Ramos (cell line): ENCODE results near the gene PPP1R3E.

Source experiments
- in situ Hi-C: fragments of 300-500 bp; cut with MboI; formaldehyde crosslinking; loops from one replicate; pipeline ENCODE4 v1.14.3; 2022; ENCODE audit warnings: low sequenced_read_pairs; ENCODE audit not compliant: unreplicated experiment

Gene PPP1R3E, protein sequence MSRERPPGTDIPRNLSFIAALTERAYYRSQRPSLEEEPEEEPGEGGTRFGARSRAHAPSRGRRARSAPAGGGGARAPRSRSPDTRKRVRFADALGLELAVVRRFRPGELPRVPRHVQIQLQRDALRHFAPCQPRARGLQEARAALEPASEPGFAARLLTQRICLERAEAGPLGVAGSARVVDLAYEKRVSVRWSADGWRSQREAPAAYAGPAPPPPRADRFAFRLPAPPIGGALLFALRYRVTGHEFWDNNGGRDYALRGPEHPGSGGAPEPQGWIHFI

DNA sequence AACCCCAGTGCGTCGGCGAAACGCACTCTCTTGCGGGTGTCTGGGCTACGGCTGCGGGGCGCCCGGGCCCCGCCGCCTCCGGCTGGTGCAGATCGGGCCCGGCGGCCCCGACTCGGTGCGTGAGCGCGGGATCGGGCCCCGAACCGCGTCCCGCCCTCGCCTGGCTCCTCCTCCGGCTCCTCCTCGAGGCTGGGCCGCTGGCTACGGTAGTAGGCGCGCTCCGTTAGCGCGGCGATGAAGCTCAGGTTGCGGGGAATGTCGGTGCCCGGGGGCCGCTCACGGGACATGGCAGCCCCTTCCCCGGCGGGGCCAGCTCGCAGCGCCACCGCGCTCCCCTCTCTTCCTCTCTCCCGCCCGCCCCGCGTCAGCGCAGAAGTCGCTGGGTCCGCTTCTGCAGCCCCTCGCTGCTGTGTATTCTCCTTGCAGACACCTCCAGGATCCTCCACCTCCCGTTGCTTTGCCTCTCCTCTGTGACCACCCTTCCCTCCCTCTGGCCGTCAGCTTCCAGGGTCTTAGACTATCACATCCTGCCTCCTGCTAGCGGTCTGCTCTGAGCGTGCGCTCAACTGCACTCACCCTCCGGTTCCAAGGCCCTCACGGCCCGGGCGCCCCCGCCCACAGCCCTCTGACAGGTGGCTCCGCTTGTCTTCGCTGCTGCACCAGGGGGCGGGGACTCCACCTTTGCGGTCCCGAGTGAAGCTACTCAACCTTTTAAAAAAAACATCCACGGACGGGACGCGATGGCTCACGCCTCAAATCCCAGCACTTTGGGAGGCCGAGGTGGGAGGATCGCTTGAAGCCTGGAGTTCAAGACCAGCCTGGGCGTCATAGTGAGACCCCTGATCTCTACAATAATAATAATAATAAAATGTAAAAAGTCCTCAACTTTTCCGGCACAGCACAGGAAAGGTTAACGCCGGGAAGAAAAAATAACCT lies at the start of gene PPP1R3E:
PPP1R3E (minus strand) TSS at position 570 of the 936 bp plus-strand sequence; CDS start at position 287, 283 bp downstream.
- in situ Hi-C loops, result loop anchor here (10.0 to 25.0 kb wide), 2 partner anchors 262 to 860 kb away; partner anchors contain the start of genes AP1G2, IRF9 and REC8

DNA sequence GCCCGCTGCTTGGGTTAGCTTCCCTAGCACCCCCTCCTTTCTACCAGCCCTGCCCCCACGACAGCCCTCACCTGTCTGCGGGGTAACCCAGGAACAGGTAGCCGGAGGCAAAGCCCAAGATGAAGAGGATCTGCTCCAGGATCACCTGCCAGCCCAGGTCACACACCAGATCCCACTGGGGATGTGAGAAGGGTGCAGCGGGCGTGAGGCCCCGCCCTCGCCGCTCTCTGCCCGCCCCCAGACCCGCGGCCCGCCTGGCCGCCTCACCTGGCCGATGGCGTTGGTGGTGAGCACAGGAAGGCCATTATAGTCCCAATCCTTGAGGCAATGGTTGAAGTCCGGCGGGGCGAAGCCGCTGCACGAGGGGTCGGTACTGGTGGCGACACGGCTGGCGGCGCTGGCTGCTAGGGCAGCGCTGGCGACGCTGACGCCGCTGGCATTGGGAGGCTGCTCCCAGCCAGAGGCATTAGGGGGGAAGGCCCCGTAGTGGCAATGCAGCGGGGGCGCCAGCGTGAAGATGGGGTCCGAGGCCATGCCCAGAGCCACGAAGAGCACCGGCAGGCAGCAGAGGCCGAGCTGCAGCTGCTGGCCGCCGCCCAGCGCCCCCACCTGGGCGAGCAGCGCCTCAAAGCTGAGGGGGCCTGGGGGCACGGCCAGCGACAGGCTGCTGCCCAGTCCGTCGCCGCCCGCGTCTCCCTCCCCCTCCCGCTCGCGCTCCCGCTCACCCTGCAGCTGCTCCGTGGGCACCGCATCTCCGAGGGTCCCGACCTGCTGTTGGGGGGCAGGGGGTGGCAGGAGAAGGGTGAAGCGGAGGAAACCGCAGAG lies 49.2 kb upstream of the PPP1R3E start:
- in situ Hi-C loops, result no loop called here

DNA sequence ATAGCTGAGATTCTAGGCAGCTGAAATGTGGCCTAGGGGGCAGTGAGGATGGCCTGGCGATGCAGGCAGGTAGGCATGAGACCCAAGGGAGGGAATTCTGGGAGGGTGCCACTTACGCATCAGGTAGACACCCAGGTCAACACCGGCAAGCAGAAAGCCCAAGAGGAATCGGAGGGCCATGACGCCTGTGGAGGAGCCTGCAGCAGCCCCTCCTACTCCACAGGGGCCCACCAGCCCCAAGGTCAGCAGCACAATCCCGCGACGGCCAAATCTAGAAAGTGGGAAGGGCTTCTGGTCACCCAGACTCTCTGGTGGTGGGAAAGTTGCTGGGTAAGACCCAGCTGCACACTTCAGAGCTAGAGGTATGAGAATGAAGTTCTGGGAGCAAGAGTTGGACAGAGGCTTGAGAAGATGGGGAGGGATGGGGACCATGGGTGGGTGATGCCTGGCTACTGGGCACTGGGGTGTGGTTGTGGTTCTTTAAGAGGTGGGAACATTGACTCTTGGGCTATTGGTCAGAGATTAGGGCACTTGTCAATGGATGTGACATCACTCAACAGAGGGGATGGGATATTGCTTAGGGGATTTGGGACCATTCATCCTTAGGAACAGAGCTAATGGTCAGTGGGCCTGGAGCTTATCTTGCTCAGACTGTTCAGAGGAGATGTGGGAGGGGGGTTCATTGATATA lies 46.6 kb upstream of the PPP1R3E start:
- in situ Hi-C loops, result no loop called here

DNA sequence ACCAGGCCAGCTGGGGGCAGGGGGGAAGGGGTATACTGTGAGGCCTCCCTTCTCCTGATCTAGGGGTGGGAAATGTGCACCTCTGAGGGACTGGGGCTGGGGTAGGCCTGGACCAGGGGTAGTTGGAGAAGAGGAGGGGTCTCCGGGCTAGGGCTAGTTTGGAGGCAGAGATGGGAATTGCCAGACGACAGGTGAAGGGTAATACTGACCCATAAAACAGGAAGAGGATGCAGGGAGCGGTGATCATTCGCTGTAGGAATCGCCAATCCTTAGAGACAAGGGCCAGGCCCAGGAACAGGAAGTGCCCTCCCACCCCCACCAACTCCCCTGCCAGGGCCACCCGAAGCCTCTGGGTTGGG lies 45.6 kb upstream of the PPP1R3E start:
- in situ Hi-C loops, result no loop called here

DNA sequence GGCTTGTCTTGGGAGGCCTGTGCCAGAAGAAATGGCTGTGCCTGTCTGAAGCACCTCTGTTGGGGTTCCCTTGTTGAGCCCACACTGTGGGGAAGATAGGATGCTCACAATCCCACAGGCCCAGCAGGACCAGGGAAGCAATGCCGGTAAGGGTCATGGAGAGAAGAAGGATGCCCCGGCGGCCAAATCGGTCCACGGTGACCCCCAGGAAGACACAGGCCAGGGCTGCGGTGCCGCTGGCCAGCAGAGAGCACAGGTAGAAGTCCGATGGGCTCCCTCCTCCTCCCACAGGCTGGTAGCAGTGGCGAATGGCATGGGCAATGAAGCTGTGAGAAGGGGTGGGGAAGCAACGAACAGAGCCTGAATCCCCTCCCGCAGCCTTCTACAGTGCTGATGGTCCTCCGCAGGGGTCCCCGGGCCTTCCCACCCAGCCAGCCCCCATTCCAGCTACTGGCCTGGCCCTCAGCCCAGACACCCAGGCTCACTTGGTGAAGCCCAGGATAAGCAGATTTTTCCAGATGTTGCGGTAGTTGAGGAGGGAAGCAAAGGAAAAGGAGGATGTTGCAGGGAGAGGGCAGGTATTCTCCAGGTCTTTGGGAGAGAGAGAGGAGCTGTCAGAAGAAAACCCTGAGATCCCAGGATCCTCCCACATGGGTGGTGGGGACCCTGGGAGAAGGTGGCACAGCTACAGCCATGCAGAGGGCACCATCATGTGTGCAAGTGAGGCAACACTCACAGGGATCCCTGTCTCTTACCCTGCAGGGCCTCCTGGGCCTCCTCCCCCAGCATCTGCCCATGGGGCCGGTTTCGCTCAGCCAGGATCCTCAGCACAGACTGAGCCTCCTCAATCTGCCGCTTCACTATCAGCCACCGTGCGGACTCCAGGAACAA lies 45.0 kb upstream of the PPP1R3E start:
- in situ Hi-C loops, result no loop called here

DNA sequence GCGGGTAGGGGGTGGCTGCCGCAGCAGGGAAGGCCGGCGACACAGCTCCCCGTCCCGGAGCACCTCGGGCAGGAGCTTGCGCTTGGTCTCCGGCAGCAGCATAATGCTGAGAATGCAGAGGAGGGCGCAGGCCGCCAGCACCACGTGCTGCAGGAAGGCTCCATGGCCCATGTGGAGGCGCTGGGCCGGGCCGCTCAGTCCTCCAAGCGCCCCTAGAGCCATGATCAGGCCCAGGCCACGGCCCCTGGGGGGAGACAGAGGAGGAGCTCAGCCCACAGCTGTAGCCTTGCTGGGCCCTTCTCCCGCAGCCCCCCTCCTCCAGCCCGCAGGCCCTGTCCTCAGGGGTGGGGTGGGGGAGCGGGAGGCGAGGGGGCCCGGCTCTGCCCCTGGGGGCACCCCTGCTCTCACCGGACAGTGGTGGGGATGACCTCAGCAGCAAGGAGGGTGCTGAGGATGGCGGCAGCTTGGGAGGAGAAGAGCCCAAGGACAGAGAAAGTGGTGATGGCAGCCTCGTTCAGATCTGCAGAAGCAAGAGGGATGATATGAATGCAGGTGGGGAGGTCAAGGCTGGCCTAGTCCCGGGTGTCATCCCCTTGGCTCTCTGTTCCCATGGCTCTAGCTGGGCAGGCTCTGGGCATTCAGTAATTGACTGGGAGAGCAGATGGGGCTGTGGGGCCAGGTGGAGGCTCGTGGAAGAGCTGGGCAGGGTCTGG lies 44.2 kb upstream of the PPP1R3E start:
- in situ Hi-C loops, result no loop called here

DNA sequence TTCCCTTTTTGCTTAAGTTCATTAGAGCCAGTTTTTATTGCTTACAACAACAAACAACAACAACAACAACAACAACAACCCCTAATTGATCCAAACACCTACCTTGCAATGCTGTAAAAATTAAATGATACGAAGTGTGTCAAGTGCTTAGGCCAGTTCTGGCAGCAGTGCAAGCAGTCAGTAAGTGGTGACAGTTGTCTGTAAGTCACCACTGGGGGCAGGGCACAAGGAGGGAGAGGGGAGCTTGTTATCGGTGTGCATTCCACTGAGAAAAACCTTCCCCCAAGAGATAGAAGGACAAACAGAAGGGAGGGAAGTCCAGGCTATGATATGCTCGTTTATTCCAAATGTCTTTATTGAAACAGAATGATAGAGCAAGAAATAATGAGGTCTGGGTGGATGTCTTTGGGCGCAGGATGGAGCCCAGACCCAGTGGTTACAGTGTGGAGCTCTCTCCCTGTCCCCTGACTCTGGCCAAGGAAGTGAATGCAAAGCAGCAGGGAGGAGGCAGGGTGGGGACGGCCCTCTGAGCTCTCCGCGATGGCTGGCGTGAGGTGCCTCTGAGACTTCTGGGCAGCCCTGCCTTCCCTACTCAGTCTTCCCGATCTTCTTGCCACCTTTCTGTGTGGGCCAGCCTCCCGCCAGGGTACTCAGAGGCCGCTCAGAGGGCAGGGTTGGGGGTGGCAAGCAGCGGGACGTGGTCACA lies 43.5 kb upstream of the PPP1R3E start:
- in situ Hi-C loops, result no loop called here

DNA sequence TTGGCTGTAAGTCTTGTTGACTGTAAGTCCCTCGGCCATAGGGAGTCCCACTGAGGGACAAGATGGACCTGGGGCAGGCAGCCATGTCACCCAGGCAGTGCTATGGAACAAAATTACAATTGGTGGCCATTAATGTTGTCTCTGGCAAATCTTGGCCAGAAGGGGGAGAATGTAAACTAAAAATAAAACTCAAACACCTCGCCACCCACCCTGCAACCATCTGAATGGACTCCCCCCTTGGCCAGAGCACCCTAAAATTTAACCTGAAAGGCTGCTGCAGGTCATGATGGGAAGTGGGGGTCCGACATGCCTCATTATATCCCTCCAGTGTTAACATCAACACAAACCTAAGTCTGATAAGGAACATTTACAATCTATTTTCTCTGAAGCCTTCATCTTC lies 41.8 kb upstream of the PPP1R3E start:
- in situ Hi-C loops, result no loop called here

DNA sequence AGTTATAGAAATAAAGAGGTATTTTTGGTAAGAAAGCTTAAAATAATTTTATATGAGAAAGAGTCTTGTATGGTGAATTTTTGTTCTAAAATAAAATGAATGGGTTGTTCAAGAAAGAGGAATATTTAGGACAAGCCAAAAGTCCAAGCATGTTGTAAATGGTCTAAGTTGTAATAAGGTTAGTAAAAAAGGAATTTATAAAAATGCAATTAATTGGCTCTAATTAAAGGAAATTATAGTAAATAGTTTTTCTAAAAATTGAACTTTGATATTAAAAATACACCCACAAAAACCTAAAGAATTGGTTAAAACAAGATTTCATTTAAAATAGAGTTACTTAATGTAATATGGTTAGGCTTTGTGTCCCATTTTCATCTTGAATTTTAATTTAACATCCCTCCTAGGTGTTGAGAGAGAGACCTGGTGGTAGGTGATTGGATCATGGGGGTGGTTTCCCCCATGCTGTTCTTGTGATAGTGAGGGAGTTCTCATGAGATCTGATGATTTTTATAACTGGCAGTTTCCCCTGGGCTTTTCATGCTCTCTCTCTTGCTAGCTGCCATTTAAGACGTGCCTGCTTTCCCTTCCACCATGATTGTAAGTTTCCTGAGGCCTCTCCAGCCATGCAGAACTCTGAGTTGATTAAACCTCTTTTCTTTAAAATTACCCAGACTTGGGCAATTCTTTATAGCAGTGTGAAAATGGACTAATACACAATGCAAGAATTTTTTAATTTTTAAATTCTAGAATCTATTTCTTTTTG lies 37.0 kb upstream of the PPP1R3E start:
- in situ Hi-C loops, result no loop called here

DNA sequence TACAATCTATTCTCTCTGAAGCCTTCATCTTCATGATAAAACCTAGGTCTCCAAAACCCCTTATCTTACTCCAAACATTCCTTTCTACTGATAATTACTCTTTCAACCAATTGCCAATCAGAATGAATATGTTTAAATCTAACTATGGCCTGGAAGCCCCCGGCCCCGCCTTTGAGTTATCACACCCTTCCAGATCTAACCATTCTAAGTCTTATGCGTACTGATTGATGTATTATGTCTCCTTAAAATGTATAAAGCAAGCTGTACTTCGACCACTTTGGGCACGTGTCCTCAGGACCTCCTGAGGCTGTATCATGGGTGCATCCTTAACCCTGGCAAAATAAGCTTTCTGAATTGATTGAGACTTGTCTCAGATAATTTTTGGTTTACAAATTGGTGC lies 33.0 kb upstream of the PPP1R3E start:
- in situ Hi-C loops, result no loop called here

DNA sequence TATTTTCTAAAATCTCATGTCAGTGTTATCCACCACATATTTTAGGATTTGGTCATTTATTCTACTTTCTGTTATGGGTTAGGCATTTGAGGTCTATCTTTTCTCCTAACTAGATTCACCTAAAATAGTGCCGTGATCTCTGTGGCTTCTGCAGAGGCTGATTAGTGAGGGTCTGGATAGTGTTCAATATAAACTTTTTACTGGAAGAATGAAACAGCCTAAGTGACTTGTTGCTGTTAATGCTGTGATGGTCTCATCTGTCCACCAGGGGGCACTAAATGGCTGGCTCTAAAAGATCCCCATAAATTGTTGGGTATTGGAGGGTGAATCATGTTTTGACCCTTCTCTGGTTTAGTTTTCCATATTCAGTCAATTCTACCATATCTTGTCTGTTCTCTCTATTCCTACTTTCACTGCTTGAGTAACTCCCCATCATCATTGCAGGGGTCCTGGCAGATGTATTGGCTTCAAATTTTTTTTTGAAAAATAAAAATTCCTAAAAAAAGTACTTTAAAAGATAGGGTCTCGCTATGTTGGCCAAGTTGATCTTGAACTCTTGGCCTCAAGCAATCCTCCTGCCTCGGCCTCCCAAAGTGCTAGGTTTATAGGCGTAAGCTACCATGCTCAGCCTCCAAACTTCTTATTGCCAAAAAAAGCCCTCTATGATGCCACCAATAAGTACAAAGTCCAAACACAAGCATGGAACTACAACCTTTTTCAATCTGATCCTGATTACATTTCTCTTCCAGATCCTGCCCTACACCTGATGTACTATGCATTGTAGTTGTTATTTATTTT lies 25.5 kb upstream of the PPP1R3E start:
- in situ Hi-C loops, result loop anchor here (10.0 kb wide), 1 partner anchor 227 kb away; the partner anchor contains the start of genes THTPA and ZFHX2

DNA sequence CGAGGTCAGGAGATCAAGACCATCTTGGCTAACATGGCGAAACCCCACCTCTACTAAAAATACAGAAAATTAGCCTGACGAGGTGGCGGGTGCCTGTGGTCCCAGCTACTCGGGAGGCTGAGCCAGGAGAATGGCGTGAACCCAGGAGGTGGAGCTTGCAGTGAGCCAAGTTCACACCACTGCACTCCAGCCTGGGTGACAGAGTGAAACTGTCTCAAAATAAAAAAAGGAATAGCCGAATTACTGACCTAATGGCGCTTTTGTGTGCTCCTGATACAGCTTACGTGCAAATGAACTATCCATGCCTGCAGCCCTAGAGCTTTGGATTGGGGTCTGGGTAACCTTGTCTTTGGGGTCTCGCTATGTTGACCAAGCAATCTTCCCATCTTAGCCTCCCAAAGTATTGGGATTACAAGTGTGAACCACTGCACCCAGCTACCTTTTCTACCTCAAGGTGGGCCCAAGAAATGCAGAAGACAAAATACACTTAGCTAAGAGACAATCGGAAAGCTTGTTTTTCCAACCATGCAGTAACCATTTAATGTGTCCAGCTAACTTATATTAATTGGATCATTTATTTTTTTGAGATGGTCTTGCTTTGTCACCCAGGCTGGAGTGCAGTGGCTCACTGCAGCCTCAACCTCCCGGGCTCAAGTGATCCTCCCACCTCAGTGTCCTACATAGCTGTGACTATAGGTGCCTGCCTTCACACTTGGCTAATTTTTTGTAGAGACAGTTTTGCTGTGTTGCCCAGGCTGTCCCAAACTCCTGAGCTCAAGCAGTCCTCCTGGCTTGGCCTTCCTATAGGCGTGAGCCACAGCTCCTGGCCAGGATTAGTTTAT lies 24.1 kb upstream of the PPP1R3E start:
- in situ Hi-C loops, result loop anchor here (10.0 kb wide), 1 partner anchor 228 kb away; the partner anchor contains the start of genes THTPA and ZFHX2

DNA sequence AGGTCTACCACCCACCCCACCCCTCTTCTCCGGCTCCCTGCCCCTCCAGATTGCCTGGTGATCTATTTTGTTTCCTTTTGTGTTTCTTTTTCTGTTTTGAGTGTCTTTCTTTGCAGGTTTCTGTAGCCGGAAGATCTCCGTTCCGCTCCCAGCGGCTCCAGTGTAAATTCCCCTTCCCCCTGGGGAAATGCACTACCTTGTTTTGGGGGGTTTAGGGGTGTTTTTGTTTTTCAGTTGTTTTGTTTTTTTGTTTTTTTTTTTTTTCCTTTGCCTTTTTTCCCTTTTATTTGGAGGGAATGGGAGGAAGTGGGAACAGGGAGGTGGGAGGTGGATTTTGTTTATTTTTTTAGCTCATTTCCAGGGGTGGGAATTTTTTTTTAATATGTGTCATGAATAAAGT lies 23.1 kb upstream of the PPP1R3E start:
- in situ Hi-C loops, result loop anchor here (10.0 kb wide), 1 partner anchor 229 kb away; the partner anchor contains the start of genes THTPA and ZFHX2

DNA sequence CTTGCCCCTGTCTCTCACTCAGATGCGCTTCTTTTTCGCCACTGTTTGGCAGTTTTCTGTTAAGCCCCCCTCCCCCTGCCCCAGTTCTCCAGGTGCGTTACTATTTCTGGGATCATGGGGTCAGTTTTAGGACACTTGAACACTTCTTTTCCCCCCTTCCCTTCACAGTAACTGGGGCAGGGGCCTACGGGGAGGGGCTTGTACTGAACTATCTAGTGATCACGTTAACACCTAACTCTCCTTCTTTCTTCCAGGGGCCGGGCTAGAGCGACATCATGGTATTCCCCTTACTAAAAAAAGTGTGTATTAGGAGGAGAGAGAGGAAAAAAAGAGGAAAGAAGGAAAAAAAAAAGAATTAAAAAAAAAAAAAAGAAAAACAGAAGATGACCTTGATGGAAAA lies 22.3 kb upstream of the PPP1R3E start:
- in situ Hi-C loops, result loop anchor here (10.0 to 25.0 kb wide), 2 partner anchors 230 to 837 kb away; partner anchors contain the start of genes IRF9, REC8, THTPA and ZFHX2

DNA sequence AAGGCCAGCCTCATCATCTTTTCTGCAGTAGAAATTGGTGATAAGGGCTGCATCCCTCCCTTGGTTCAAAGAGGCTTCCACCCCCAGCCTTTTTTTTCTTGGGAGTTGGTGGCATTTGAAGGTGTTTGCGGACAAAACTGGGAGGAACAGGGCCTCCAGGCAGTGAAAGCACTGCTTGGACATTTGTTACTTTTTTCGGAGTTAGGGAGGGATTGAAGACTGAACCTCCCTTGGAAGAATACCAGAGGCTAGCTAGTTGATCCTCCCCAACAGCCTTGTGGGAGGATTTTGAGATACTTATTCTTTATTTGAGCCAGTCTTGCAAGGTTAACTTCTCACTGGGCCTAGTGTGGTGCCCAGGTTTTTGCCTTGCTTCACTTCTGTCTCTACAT lies 21.8 kb upstream of the PPP1R3E start:
- in situ Hi-C loops, result loop anchor here (10.0 to 25.0 kb wide), 2 partner anchors 230 to 838 kb away; partner anchors contain the start of genes IRF9, REC8, THTPA and ZFHX2
